Measurements from ENCODE around the gene ZNF491.
"Not testable (repeated sequence)": the region's sequence is repeated elsewhere in the genome, so short reads cannot be mapped to it uniquely, and the experiment has no call there.

Gene ZNF491

GRCh38 chr19:11797491-11797890 lies 832 bp upstream of the ZNF491 start:
- DNase-seq (ENCODE audit: low read depth, low spot score): peak; percentile 55
- H3K36me3 ChIP-seq (ENCODE audit: control insufficient read depth, insufficient read depth, low read length): no peaks in the 10 kb centered on the region
- H3K4me3 ChIP-seq (ENCODE audit: low read length): no peak overlapping the region
- no peaks in the 10 kb centered on the region for H3K9me3 ChIP-seq (ENCODE audit: control insufficient read depth, insufficient read depth, low read length)
- no peak overlapping the region for H3K27ac ChIP-seq (ENCODE audit: low read length)
- no CpG with 5 or more reads among the region's 8 CpGs for WGBS (ENCODE audit: insufficient coverage, insufficient read length)
- H3K4me1 ChIP-seq (ENCODE audit: control insufficient read depth, insufficient read depth, low read length): peaks cover 3% of the 10 kb centered on the region; the same call in 1 of the 2 replicates
- no peaks in the 10 kb centered on the region for H3K27me3 ChIP-seq (ENCODE audit: control insufficient read depth, insufficient read depth, low read length)

GRCh38 chr19:11806354-11807098 lies 8.2 kb downstream of the ZNF491 start:
- no peak for DNase-seq (ENCODE audit: low read depth, low spot score)
- no CpG with 5 or more reads among the region's 11 CpGs for WGBS (ENCODE audit: insufficient coverage, insufficient read length)
- H3K4me3 ChIP-seq (ENCODE audit: low read length): no peak overlapping the region
- no peaks in the 10 kb centered on the region for H3K27me3 ChIP-seq (ENCODE audit: control insufficient read depth, insufficient read depth, low read length)
- H3K4me1 ChIP-seq (ENCODE audit: control insufficient read depth, insufficient read depth, low read length): no peaks in the 10 kb centered on the region
- peaks cover 7% of the 10 kb centered on the region for H3K9me3 ChIP-seq (ENCODE audit: control insufficient read depth, insufficient read depth, low read length)
- no peak overlapping the region for H3K27ac ChIP-seq (ENCODE audit: low read length)
- no peaks in the 10 kb centered on the region for H3K36me3 ChIP-seq (ENCODE audit: control insufficient read depth, insufficient read depth, low read length)

- Histone ChIP-seq H3K27ac (ENCODE audit: low read length) (no peak overlapping the region), H3K4me1 (ENCODE audit: control insufficient read depth, insufficient read depth, low read length) (no peaks in the 10 kb centered on the region), H3K27me3 (ENCODE audit: control insufficient read depth, insufficient read depth, low read length) (no peaks in the 10 kb centered on the region; the same call in 1 of the 2 replicates), H3K36me3 (ENCODE audit: control insufficient read depth, insufficient read depth, low read length) (no peaks in the 10 kb centered on the region), H3K4me3 (ENCODE audit: low read length) (no peak overlapping the region), H3K9me3 (ENCODE audit: control insufficient read depth, insufficient read depth, low read length) (peaks cover 7% of the 10 kb centered on the region)
- WGBS (ENCODE audit: insufficient coverage, insufficient read length): no CpG with 5 or more reads among the region's 2 CpGs
- no peak for DNase-seq (ENCODE audit: low read depth, low spot score)
Measured at GRCh38 chr19:11807099-11807380, 8.7 kb downstream of the ZNF491 start.

DNA sequence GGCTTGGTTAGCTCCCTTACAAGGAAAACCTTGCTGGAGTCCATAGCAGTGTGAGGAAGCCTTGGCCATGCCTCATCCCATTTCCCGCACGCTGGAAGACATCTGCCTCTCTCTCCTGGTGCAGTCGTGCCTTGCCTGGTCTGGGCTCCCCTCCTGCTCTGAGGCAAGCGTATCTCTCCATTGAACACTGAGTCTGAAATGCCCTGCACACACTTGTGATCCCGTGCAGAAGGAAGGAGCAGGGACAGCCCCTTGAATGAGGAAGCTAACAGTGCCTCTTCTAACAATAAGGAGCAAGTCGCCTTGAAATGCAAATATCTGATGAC lies 15.3 kb downstream of the ZNF491 start:
- DNase-seq (ENCODE audit: low read depth, low spot score): no peak
- no peaks in the 10 kb centered on the region for H3K9me3 ChIP-seq (ENCODE audit: control insufficient read depth, insufficient read depth, low read length)
- H3K4me1 ChIP-seq (ENCODE audit: control insufficient read depth, insufficient read depth, low read length): peaks cover 2% of the 10 kb centered on the region; the same call in 1 of the 2 replicates
- no CpG with 5 or more reads among the region's 6 CpGs for WGBS (ENCODE audit: insufficient coverage, insufficient read length)
- H3K36me3 ChIP-seq (ENCODE audit: control insufficient read depth, insufficient read depth, low read length): no peaks in the 10 kb centered on the region
- H3K27me3 ChIP-seq (ENCODE audit: control insufficient read depth, insufficient read depth, low read length): peaks cover 8% of the 10 kb centered on the region; the same call in 1 of the 2 replicates
- no peak overlapping the region; the same call in 1 of the 2 replicates for H3K4me3 ChIP-seq (ENCODE audit: low read length)
- H3K27ac ChIP-seq (ENCODE audit: low read length): no peak overlapping the region

GRCh38 chr19:11814029-11814699 lies 15.8 kb downstream of the ZNF491 start, which contains the start of gene ZNF440:
Gene ZNF440 (plus strand): TSS chr19:11814273. CDS start chr19:11814448, 175 bp downstream.
- no peak within 1 kb of the TSS for H3K27ac ChIP-seq (ENCODE audit: low read length)
- peak within 1 kb of the TSS; percentile 77; the same call in 1 of the 2 replicates for H3K4me3 ChIP-seq (ENCODE audit: low read length)
- H3K9me3 ChIP-seq (ENCODE audit: control insufficient read depth, insufficient read depth, low read length): no peaks in the 10 kb centered on the region
- no peaks in the 10 kb centered on the region for H3K36me3 ChIP-seq (ENCODE audit: control insufficient read depth, insufficient read depth, low read length)
- peaks cover 2% of the 10 kb centered on the region; the same call in 1 of the 2 replicates for H3K4me1 ChIP-seq (ENCODE audit: control insufficient read depth, insufficient read depth, low read length)
- peak; percentile 75 for DNase-seq (ENCODE audit: low read depth, low spot score)
- WGBS (ENCODE audit: insufficient coverage, insufficient read length): no CpG with 5 or more reads among the region's 55 CpGs
- peaks cover 8% of the 10 kb centered on the region; the same call in 1 of the 2 replicates for H3K27me3 ChIP-seq (ENCODE audit: control insufficient read depth, insufficient read depth, low read length)

DNA sequence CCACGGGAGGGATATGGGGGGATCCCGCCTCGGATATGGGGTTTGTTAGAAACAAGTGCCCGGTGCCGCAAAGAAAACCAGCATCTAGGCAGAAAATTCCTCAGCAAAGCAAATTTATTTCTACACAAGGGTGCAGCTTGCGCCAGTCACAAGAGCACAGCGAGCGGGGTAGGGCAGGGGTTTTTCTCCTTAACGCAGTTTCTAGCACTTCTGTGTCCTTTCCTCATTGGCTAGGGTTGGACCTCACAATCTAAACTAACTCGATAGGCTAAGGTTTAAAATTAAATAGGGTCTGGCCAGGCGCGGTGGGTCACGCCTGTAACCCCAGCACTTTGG lies 16.3 kb downstream of the ZNF491 start:
- H3K27me3 ChIP-seq (ENCODE audit: control insufficient read depth, insufficient read depth, low read length): peaks cover 8% of the 10 kb centered on the region; the same call in 1 of the 2 replicates
- peaks cover 2% of the 10 kb centered on the region; the same call in 1 of the 2 replicates for H3K4me1 ChIP-seq (ENCODE audit: control insufficient read depth, insufficient read depth, low read length)
- peak overlapping the region; percentile 77; the same call in 1 of the 2 replicates for H3K4me3 ChIP-seq (ENCODE audit: low read length)
- no peak overlapping the region for H3K27ac ChIP-seq (ENCODE audit: low read length)
- H3K36me3 ChIP-seq (ENCODE audit: control insufficient read depth, insufficient read depth, low read length): no peaks in the 10 kb centered on the region
- DNase-seq (ENCODE audit: low read depth, low spot score): no peak
- no CpG with 5 or more reads among the region's 13 CpGs for whole genome bisulfite sequencing (ENCODE audit: insufficient coverage, insufficient read length)
- no peaks in the 10 kb centered on the region for H3K9me3 ChIP-seq (ENCODE audit: control insufficient read depth, insufficient read depth, low read length)

DNA sequence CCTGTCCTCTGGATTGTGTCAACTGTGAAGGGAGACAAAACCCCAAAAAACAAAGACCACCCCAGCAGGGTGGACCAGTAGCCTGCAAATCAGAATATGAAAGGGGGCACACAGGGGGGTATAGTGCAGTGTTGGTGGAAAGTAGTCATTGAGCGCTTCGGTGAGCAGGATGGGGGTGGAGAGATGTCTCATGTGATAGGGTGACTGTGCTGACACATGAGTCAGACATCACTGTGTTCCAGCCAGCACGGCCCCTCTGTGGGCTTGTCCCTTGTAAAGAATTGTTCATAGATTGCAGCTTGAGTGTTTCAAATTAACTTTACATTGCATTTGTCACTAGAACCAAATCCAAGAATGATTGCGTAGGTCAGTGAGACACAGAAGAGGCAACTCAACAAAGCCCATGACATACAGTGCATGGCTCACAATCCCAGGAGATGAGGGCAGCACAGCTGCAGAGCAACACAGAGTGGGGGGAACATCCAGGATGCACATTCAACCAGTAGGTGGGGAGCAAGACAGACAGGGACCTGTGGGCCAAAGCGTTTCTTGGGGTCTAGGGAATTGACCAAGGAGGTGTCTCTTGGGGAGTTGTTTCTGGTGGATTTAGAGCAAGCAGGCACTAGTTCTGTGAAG lies 23.3 kb downstream of the ZNF491 start:
- H3K4me1 ChIP-seq (ENCODE audit: control insufficient read depth, insufficient read depth, low read length): no peaks in the 10 kb centered on the region
- no peak overlapping the region for H3K4me3 ChIP-seq (ENCODE audit: low read length)
- WGBS (ENCODE audit: insufficient coverage, insufficient read length): no CpG with 5 or more reads among the region's 5 CpGs
- no peaks in the 10 kb centered on the region for H3K36me3 ChIP-seq (ENCODE audit: control insufficient read depth, insufficient read depth, low read length)
- no peaks in the 10 kb centered on the region for H3K9me3 ChIP-seq (ENCODE audit: control insufficient read depth, insufficient read depth, low read length)
- H3K27ac ChIP-seq (ENCODE audit: low read length): no peak overlapping the region
- no peak for DNase-seq (ENCODE audit: low read depth, low spot score)
- H3K27me3 ChIP-seq (ENCODE audit: control insufficient read depth, insufficient read depth, low read length): no peaks in the 10 kb centered on the region

- WGBS (ENCODE audit: insufficient coverage, insufficient read length): no CpG with 5 or more reads among the region's 7 CpGs
- H3K36me3 ChIP-seq (ENCODE audit: control insufficient read depth, insufficient read depth, low read length): not testable (repeated sequence)
Measured at GRCh38 chr19:11828957-11829876, 30.9 kb downstream of the ZNF491 start.

DNA sequence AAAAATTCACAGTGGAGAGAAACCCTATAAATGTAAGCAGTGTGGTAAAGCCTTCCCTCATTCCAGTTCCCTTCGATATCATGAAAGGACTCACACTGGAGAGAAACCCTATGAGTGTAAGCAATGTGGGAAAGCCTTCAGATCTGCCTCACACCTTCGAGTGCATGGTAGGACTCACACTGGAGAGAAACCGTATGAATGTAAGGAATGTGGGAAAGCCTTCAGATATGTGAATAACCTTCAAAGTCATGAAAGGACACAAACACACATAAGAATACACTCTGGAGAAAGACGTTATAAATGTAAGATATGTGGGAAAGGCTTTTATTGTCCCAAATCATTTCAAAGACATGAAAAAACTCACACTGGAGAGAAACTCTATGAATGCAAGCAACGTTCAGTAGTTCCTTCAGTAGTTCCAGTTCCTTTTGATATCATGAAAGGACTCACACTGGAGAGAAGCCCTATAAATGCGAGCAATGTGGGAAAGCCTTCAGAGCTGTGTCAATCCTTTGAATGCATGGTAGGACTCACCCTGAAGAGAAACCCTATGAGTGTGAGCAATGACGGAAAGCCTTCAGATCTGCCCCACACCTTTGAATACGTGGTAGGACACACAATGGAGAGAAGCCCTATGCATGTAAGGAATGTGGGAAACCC lies 34.1 kb downstream of the ZNF491 start:
- no CpG with 5 or more reads among the region's 8 CpGs for WGBS (ENCODE audit: insufficient coverage, insufficient read length)
- H3K9me3 ChIP-seq (ENCODE audit: control insufficient read depth, insufficient read depth, low read length): peaks cover 2% of the 10 kb centered on the region

More at GRCh38 chr19:11828957-11829876, 30.9 kb downstream of the ZNF491 start:
- not testable (repeated sequence) for H3K4me1 ChIP-seq (ENCODE audit: control insufficient read depth, insufficient read depth, low read length); H3K9me3 ChIP-seq (ENCODE audit: control insufficient read depth, insufficient read depth, low read length); H3K4me3 ChIP-seq (ENCODE audit: low read length); H3K27ac ChIP-seq (ENCODE audit: low read length); DNase-seq (ENCODE audit: low read depth, low spot score); H3K27me3 ChIP-seq (ENCODE audit: control insufficient read depth, insufficient read depth, low read length)

More for the DNA sequence above, 34.1 kb downstream of the ZNF491 start:
- DNase-seq (ENCODE audit: low read depth, low spot score): no peak
- no peak overlapping the region for H3K4me3 ChIP-seq (ENCODE audit: low read length)
- no peaks in the 10 kb centered on the region for H3K4me1 ChIP-seq (ENCODE audit: control insufficient read depth, insufficient read depth, low read length)
- H3K36me3 ChIP-seq (ENCODE audit: control insufficient read depth, insufficient read depth, low read length): no peaks in the 10 kb centered on the region; the same call in 1 of the 2 replicates
- H3K27me3 ChIP-seq (ENCODE audit: control insufficient read depth, insufficient read depth, low read length): no peaks in the 10 kb centered on the region
- no peak overlapping the region for H3K27ac ChIP-seq (ENCODE audit: low read length)
